ACC112 (cell line): ENCODE data around the gene KRTAP10-12.
"Not testable (repeated sequence)": the region's sequence is repeated elsewhere in the genome, so short reads cannot be mapped to it uniquely, and the experiment has no call there.

Experiments used
- H2AFZ ChIP-seq: fragments of 200-600 bp; sonication (generic); one replicate; pipeline ENCODE4 v1.6.0; 2017; ENCODE audit warnings: antibody characterized with exemption, low read length; ENCODE audit not compliant: unreplicated experiment
- H3K27ac ChIP-seq: fragments of 200-600 bp; sonication (generic); 2 replicates; pipeline ENCODE4 v1.5.1; 2014; ENCODE audit warnings: low read depth, mild to moderate bottlenecking, antibody characterized with exemption, low read length, moderate library complexity
- H3K27me3 ChIP-seq: fragments of 200-600 bp; sonication (generic); 2 replicates; pipeline ENCODE4 v1.6.1; 2014; ENCODE audit warnings: mild to moderate bottlenecking, antibody characterized with exemption, low read length, moderate library complexity, mixed read lengths; ENCODE audit not compliant: insufficient read depth
- H3K36me3 ChIP-seq: fragments of 200-600 bp; sonication (generic); 2 replicates; pipeline ENCODE4 v1.6.1; 2016; ENCODE audit warnings: mild to moderate bottlenecking, antibody characterized with exemption, low read length, moderate library complexity, mixed read lengths; ENCODE audit not compliant: insufficient read depth
- H3K4me1 ChIP-seq: fragments of 200-600 bp; sonication (generic); one replicate; pipeline ENCODE4 v1.6.1; 2016; ENCODE audit warnings: low read length, mixed read lengths; ENCODE audit not compliant: insufficient read depth, unreplicated experiment, control insufficient read depth
- H3K4me3 ChIP-seq: fragments of 200-600 bp; sonication (generic); 2 replicates; pipeline ENCODE4 v1.5.1; 2014; ENCODE audit warnings: mild to moderate bottlenecking, low read depth, low read length
- H3K79me2 ChIP-seq: fragments of 200-600 bp; sonication (generic); one replicate; pipeline ENCODE4 v1.6.0; 2016; ENCODE audit warnings: low read length; ENCODE audit not compliant: control insufficient read depth, unreplicated experiment, insufficient read depth

The KRTAP10-12 gene, protein sequence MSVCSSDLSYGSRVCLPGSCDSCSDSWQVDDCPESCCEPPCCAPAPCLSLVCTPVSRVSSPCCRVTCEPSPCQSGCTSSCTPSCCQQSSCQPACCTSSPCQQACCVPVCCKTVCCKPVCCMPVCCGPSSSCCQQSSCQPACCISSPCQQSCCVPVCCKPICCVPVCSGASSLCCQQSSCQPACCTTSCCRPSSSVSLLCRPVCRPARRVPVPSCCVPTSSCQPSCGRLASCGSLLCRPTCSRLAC

DNA sequence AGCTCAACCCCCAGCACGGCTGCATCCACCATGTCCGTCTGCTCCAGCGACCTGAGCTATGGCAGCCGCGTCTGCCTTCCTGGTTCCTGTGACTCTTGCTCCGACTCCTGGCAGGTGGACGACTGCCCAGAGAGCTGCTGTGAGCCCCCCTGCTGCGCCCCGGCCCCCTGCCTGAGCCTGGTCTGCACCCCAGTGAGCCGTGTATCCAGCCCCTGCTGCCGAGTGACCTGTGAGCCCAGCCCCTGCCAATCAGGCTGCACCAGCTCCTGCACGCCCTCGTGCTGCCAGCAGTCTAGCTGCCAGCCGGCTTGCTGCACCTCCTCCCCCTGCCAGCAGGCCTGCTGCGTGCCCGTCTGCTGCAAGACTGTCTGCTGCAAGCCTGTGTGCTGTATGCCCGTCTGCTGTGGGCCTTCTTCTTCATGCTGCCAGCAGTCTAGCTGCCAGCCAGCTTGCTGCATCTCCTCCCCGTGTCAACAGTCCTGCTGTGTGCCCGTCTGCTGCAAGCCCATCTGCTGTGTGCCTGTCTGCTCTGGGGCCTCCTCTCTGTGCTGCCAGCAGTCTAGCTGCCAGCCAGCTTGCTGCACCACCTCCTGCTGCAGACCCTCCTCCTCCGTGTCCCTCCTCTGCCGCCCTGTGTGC lies at the start of gene KRTAP10-12:
KRTAP10-12 (plus strand) TSS at position 1 of the 639 bp plus-strand sequence; CDS start at position 31, 30 bp downstream.
- H3K4me3 ChIP-seq, H3K79me2 ChIP-seq, H3K36me3 ChIP-seq, H2AFZ ChIP-seq, H3K4me1 ChIP-seq, H3K27ac ChIP-seq: not testable (repeated sequence)
- H3K27me3 ChIP-seq, result peaks cover 77% of the 10 kb centered on the region

DNA sequence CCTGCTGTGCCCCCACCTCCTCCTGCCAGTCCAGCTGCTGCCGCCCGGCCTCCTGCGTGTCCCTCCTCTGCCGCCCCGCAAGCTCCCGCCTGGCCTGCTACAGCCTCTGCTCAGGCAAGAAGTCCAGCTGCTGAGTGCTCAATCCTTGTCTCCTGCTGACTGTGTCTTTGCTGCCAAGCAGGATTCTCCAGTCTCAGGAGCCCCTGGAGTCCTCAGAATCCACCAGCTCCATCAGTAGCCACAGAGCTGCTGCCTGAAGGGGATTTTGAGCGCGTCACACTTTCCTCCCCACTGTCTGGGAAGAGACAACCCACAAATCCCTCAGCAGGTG lies 49.8 kb upstream of the KRTAP10-12 start:
- no peaks in the 10 kb centered on the region for H3K36me3 ChIP-seq
- no peaks in the 10 kb centered on the region for H3K4me1 ChIP-seq
- no peak overlapping the region for H3K27ac ChIP-seq
- H2AFZ ChIP-seq, result no peak overlapping the region
- peaks cover 24% of the 10 kb centered on the region for H3K27me3 ChIP-seq
- no peaks in the 10 kb centered on the region for H3K79me2 ChIP-seq
- H3K4me3 ChIP-seq, result no peak overlapping the region

DNA sequence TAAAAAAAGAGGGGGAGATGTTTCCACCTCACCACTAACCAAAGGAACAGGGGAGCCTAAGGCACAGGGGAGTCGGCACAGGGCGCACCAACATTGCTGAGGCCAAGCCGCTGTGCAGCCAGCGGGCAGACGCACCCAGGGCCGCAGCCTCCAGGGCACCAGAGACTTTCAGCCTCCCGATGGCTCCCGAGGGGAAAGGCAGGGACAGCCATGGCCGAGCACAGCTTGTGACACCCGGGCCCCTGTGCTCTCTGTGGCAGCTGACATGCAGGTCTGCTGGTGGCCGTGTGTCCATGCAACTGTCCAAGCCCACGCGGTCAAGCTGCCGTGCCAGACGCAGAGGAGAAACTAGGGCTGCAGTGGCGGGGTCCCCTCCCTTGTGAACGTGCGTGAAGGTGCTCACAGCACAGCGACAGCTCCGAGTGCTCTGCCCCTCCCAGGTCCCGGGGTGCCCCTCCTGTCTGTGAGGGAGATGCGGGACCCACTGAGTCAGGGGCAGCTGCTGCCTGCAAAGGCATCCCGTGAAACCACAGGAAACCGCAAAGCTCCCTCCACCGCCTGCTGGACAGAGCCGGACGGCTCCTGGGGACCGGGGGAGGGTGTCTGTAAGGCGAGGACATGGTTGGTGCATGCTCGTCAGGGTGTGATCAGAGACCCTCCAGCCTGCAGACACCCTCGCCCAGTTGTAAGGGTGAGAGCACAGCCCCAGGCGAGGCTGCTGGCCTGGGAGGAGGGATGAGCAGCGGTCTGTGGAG lies 48.2 kb upstream of the KRTAP10-12 start:
- H3K79me2 ChIP-seq, result no peaks in the 10 kb centered on the region
- H3K27me3 ChIP-seq, result peaks cover 28% of the 10 kb centered on the region
- no peaks in the 10 kb centered on the region for H3K4me1 ChIP-seq
- H3K36me3 ChIP-seq, result no peaks in the 10 kb centered on the region
- H3K4me3 ChIP-seq, result no peak overlapping the region
- H2AFZ ChIP-seq, result no peak overlapping the region
- H3K27ac ChIP-seq, result no peak overlapping the region

DNA sequence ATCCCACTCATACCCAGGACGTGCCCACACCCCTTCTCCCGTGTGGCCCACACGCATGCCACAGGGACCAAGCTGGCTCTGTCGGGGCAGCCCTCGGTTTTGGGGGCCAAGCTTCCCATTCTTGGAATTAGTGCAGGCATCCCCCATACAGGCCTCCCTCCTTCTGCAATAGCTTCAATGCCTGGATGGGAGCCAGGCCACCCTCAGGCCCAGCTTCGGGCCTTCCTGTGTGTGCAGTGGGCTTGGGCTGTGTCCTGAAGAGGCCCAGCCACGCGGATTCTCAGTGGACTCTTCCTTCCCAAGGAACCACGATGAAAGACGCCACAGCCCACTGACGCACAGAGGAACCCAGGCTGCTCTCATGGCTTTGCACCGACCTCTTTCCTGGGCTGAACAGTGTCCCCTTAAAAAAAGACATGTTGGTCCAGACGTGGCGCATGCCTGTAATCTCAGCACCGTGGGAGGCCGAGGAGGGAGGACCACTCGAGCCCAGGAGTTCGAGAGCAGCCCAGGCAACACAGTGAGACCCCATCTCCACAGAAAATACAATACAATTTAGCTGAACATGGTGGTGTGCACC lies 47.4 kb upstream of the KRTAP10-12 start:
- Histone ChIP-seq H2AFZ (no peak overlapping the region), H3K4me1 (no peaks in the 10 kb centered on the region), H3K27me3 (peaks cover 28% of the 10 kb centered on the region), H3K36me3 (no peaks in the 10 kb centered on the region), H3K4me3 (no peak overlapping the region), H3K79me2 (no peaks in the 10 kb centered on the region), H3K27ac (no peak overlapping the region)

DNA sequence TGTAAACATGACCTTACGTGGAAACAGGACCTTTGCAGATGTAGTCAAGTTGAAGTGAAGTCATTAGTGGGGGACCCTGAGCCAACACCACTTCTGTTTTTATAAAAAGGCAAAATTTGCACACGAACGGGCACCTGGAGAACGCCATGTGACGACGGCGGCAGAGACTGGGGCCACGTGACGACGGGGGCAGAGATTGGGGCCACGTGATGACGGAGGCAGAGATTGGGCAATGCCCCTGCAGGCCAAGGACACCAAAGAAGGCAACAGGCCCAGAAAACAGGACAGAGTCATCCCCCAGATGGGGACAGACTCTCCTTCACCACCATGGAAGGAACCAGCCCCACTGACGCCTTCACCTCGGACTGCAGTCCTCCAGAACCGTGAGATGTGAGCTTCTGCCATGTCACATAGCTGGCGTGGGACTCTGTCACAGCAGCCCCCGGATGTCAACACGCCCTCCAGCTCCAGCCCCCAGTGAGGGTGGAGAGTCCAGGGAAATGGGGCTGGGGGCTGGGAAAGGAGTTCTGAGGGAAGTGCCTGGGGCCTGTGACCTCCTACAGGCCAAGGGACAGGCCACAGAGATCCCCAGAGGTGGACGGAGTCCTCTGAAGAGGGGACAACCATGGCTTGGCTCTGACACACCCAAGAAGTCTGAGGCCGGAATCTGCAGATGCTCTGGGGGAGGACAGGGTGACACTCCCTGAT lies 46.6 kb upstream of the KRTAP10-12 start:
- Histone ChIP-seq H2AFZ (no peak overlapping the region), H3K27ac (no peak overlapping the region), H3K4me3 (no peak overlapping the region), H3K36me3 (no peaks in the 10 kb centered on the region), H3K27me3 (peaks cover 28% of the 10 kb centered on the region), H3K79me2 (no peaks in the 10 kb centered on the region), H3K4me1 (no peaks in the 10 kb centered on the region)

DNA sequence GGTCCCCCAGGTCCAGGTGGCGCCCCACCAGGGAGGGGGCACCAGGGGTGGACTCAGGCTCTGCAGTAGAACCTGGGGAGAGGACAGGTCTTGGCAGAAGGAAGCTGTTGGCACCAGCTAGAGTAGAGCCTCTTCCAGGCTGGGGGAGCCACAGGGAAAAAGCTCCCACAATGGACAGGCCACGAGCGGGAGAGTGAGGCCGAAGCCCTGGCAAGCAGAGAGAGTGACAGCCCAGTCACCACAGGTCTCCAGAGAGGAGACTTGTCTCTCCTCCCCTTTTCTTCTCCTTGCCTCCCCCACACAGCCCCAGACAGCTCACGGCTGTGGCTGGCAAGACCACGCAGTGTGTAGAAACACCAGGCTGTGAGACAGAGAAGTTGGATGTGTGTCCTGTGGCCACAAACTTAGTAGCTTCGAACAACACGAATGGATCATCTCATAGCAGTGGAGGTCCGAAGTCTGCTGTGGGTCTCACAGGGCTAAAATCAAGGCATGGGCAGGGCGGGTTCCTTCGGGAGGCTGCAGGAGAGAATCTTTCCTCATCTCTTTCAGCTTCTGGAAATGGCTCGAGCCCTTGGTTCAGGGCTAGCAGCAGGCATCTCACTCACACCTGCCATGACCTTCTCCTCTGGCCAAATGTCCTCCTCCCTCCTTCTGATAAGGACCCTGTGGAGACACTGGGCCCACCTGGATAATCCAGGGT lies 45.8 kb upstream of the KRTAP10-12 start:
- no peaks in the 10 kb centered on the region for H3K4me1 ChIP-seq

DNA sequence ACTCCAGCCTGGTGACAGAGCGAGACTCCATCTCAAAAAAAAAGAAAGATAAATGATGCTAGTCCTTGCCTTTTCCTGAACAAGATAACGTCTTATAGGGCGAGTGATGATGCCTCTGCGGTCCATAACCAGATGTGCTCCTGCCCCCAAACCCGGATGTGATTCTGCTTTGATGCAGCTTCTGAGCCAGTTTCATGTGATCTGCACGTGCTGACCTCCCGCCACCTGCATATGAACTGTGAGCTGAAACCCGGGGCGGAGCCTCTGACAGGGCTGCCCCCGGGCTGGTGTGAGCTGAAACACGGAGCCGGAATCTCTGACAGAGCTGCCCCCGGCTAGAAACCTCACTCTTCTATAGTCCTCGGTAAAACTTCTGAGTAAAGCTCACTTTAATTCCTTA lies 43.8 kb upstream of the KRTAP10-12 start:
- no peaks in the 10 kb centered on the region for H3K36me3 ChIP-seq
- H3K4me1 ChIP-seq, result no peaks in the 10 kb centered on the region
- no peak overlapping the region for H3K4me3 ChIP-seq
- H3K27me3 ChIP-seq, result peaks cover 21% of the 10 kb centered on the region
- no peak overlapping the region for H2AFZ ChIP-seq
- no peaks in the 10 kb centered on the region for H3K79me2 ChIP-seq
- H3K27ac ChIP-seq, result no peak overlapping the region

More for the DNA sequence above, 45.8 kb upstream of the KRTAP10-12 start:
- Histone ChIP-seq H3K27ac (no peak overlapping the region), H3K4me3 (no peak overlapping the region), H3K79me2 (no peaks in the 10 kb centered on the region), H2AFZ (no peak overlapping the region), H3K36me3 (no peaks in the 10 kb centered on the region), H3K27me3 (peaks cover 28% of the 10 kb centered on the region)

DNA sequence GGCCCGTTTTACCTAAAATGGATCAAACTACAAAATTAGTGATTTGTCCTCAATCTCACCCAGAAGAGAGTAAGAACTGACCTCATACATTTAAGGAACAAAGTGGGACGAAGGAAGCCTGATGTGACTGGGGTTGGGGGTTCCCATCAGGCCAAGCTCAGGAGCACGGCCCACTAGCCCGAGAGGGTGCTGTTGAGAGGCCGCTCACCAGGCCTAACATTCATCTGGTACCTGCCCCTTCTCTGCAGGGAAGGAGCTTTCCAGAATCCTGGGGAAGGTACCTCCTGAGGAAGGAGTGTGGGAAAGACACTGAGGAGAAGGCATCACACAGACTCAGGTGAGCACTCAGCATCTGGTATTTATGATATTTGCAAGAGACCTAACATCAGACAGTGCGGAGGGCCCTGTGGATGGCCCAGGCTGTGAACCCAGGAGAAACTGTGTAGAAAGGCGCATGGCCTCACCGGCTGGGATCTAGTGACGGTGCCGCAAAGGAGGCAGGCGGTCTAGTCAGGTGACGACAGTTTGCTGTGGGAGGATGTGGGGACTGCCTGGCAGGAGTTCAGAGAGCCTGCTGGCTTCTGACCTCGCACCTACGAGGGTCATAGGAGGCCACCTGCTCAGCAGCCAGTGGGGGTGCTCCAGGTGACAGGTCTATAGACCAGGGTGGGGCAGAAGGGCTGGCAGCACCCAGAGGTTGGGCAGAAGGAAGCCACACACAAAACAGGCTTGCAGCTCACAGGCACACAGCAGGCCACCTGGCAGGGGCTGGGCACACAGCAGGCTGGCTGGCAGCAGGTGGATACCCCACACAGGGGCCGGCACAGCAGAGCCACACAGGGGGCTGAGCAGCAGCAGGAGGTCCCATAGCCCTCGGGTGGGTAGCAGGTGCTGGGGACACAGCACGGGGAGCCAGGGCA lies 43.1 kb upstream of the KRTAP10-12 start:
- H2AFZ ChIP-seq, result no peak overlapping the region
- no peaks in the 10 kb centered on the region for H3K79me2 ChIP-seq
- H3K4me1 ChIP-seq, result no peaks in the 10 kb centered on the region
- H3K4me3 ChIP-seq, result no peak overlapping the region
- peaks cover 18% of the 10 kb centered on the region; the same call in 1 of the 2 replicates for H3K27me3 ChIP-seq
- H3K27ac ChIP-seq, result no peak overlapping the region
- H3K36me3 ChIP-seq, result no peaks in the 10 kb centered on the region

DNA sequence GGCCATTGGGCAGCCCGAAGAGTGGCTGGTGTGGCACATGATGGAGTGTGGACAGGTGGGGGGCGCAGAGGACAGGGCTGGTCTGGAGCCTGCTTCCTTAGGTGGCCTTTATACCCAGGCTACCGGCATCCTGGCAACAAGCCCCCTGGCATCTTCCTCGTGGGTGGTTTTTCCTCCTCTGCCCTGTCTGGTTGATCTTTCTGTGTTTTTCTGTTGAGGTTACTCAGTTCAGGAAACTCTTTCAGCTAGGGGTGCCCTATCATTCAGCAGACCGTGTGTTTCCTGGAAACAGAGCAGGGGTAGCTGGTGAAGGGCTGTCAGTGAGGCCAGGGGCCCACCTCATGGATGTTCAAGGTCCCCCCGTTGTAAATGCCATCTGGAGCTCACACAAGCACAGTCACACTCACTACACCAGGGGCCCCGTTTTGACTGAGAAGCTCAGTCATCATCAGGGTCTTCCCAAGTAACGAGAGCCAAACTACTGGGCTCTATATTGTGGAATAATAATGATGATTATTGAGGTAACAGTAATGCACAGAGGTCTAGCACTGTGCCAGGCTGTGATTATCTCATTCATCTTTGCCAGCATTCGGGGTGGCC lies 42.3 kb upstream of the KRTAP10-12 start, which contains the start of gene KRTAP12-4:
KRTAP12-4 (minus strand) TSS at position 84 of the 600 bp plus-strand sequence; CDS start at position 39, 45 bp downstream.
- Histone ChIP-seq H3K4me3 (no peak within 1 kb of the TSS), H3K36me3 (no peaks in the 10 kb centered on the region), H3K27me3 (peaks cover 18% of the 10 kb centered on the region; the same call in 1 of the 2 replicates), H3K79me2 (no peaks in the 10 kb centered on the region), H3K27ac (no peak within 1 kb of the TSS), H3K4me1 (no peaks in the 10 kb centered on the region), H2AFZ (no peak within 1 kb of the TSS)
